Uterus (tissue), 2 donors: ENCODE results near the gene KLHDC8B.

Source experiments
- POLR2A ChIP-seq, 2 donors: fragments of 450-650 bp; IDR thresholded peaks; one replicate each; pipeline ENCODE4 v1.6.1; 2016; ENCODE audit warnings: antibody characterized with exemption in 2 of 2, mild to moderate bottlenecking in 1 of 2, moderate library complexity in 1 of 2
- TF ChIP-seq, protein P1 (sequence below), 4 experiments: fragments of 200-600 bp in 2 of 4; fragments of 450-650 bp in 2 of 4; sonication (generic) in 2 of 4; IDR thresholded peaks; one replicate each; pipeline ENCODE4 v1.5.1; 2016 to 2019; ENCODE audit warnings: antibody characterized with exemption in 4 of 4, mild to moderate bottlenecking in 2 of 4, moderate library complexity in 1 of 4

DNA sequence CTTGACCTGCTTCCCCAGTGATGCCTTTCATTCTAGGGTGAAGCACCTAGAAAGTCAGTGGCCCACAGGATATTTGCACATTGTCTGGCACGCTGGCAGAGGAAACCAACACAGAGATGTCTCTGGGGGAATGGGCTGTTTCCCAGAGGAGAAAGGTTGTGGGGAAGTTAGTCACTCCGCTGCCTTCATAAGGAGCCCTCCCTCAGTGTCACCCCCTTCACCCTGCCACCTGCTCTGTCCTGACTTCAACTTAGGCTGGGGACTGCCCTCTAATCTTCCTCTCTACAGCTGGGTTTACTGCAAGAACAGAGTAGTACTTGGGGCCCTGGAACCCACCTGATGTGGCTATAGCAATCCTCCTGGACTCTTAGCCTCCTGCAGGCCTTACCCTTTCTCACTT, 5.7 kb downstream of the KLHDC8B start:
- TF ChIP-seq, protein P1, sequence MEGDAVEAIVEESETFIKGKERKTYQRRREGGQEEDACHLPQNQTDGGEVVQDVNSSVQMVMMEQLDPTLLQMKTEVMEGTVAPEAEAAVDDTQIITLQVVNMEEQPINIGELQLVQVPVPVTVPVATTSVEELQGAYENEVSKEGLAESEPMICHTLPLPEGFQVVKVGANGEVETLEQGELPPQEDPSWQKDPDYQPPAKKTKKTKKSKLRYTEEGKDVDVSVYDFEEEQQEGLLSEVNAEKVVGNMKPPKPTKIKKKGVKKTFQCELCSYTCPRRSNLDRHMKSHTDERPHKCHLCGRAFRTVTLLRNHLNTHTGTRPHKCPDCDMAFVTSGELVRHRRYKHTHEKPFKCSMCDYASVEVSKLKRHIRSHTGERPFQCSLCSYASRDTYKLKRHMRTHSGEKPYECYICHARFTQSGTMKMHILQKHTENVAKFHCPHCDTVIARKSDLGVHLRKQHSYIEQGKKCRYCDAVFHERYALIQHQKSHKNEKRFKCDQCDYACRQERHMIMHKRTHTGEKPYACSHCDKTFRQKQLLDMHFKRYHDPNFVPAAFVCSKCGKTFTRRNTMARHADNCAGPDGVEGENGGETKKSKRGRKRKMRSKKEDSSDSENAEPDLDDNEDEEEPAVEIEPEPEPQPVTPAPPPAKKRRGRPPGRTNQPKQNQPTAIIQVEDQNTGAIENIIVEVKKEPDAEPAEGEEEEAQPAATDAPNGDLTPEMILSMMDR (IDR thresholded peaks at IDR 0.05): no peak
- no peak for TF ChIP-seq POLR2A (IDR thresholded peaks at IDR 0.05)
